H9 (cell line): ENCODE results near the gene PIEZO2. TPM values are rescaled to one million over a fixed set of nuclear protein-coding genes. Genes with fewer than 3 reads are reported as not detected.

Experiments used
- DNase-seq: peaks from one replicate; pipeline ENCODE4 v3.0.0-alpha.2; 2017
- H2AFZ ChIP-seq: one replicate; pipeline ENCODE4 v1.6.1; 2013; ENCODE audit warnings: mild to moderate bottlenecking, low read length, control low read depth, moderate library complexity
- H2AK5ac ChIP-seq: 2 replicates; pipeline ENCODE4 v1.6.1; 2013; ENCODE audit warnings: low read length, control low read depth, mixed read lengths; ENCODE audit not compliant: insufficient read length
- H2BK120ac ChIP-seq: one replicate; pipeline ENCODE4 v1.6.1; 2013; ENCODE audit warnings: low read depth, mild to moderate bottlenecking, low read length, control low read depth, inconsistent platforms; ENCODE audit not compliant: poor library complexity, severe bottlenecking
- H2BK12ac ChIP-seq: 2 replicates; pipeline ENCODE4 v1.6.1; 2013; ENCODE audit warnings: low read length, control low read depth, mixed read lengths, low read depth; ENCODE audit not compliant: insufficient read length
- H2BK15ac ChIP-seq: 2 replicates; pipeline ENCODE4 v1.6.1; 2013; ENCODE audit warnings: low read depth, low read length, control low read depth
- H2BK20ac ChIP-seq: one replicate; pipeline ENCODE4 v1.6.1; 2013; ENCODE audit warnings: low read depth, mild to moderate bottlenecking, low read length, control low read depth, inconsistent platforms; ENCODE audit not compliant: poor library complexity, severe bottlenecking
- H2BK5ac ChIP-seq: 2 replicates; pipeline ENCODE4 v1.6.1; 2013; ENCODE audit warnings: low read length, control low read depth, mixed read lengths; ENCODE audit not compliant: insufficient read length
- H3K14ac ChIP-seq: 2 replicates; pipeline ENCODE4 v1.6.1; 2013; ENCODE audit warnings: low read length, control low read depth; ENCODE audit not compliant: insufficient read depth
- H3K18ac ChIP-seq: 2 replicates; pipeline ENCODE4 v1.6.1; 2013; ENCODE audit warnings: low read depth, mild to moderate bottlenecking, mixed read lengths, low read length, control low read depth; ENCODE audit not compliant: insufficient read length
- H3K23ac ChIP-seq: 2 replicates; pipeline ENCODE4 v1.6.1; 2013; ENCODE audit warnings: low read length, control low read depth, mixed read lengths, low read depth; ENCODE audit not compliant: insufficient read length
- H3K23me2 ChIP-seq: 2 replicates; pipeline ENCODE4 v1.6.1; 2013; ENCODE audit warnings: low read depth, mild to moderate bottlenecking, mixed read lengths, low read length, control low read depth; ENCODE audit not compliant: insufficient read length, poor library complexity, severe bottlenecking
- H3K27ac ChIP-seq: 2 replicates; pipeline ENCODE4 v1.5.1; 2013; ENCODE audit warnings: low read length, control low read depth, mixed read lengths, low read depth; ENCODE audit not compliant: insufficient read length
- H3K27me3 ChIP-seq: 2 replicates; pipeline ENCODE4 v1.6.1; 2013; ENCODE audit warnings: low read length, control low read depth, inconsistent platforms; ENCODE audit not compliant: insufficient read depth
- H3K4ac ChIP-seq: 2 replicates; pipeline ENCODE4 v1.6.1; 2013; ENCODE audit warnings: low read depth, mild to moderate bottlenecking, control low read depth, inconsistent platforms, low read length, moderate library complexity
- H3K4me1 ChIP-seq: 2 replicates; pipeline ENCODE4 v1.6.1; 2013; ENCODE audit warnings: low read length, control low read depth, inconsistent platforms; ENCODE audit not compliant: insufficient read depth
- H3K4me2 ChIP-seq: 2 replicates; pipeline ENCODE4 v1.6.1; 2013; ENCODE audit warnings: low read length, control low read depth, mixed read lengths; ENCODE audit not compliant: insufficient read length, insufficient read depth
- H3K56ac ChIP-seq: 2 replicates; pipeline ENCODE4 v1.6.1; 2013; ENCODE audit warnings: low read depth, mild to moderate bottlenecking, mixed read lengths, low read length, control low read depth; ENCODE audit not compliant: insufficient read length
- H3K79me1 ChIP-seq: 2 replicates; pipeline ENCODE4 v1.6.1; 2013; ENCODE audit warnings: low read depth, mild to moderate bottlenecking, moderate library complexity, low read length, control low read depth, inconsistent platforms; ENCODE audit not compliant: insufficient read depth, poor library complexity, severe bottlenecking
- H3K79me2 ChIP-seq: 2 replicates; pipeline ENCODE4 v1.6.1; 2013; ENCODE audit warnings: low read length, control low read depth, inconsistent platforms; ENCODE audit not compliant: insufficient read depth
- H3K9ac ChIP-seq: 2 replicates; pipeline ENCODE4 v1.6.1; 2013; ENCODE audit warnings: low read length, control low read depth, mixed read lengths; ENCODE audit not compliant: insufficient read length; ENCODE audit errors: extremely low read depth
- H3K9me3 ChIP-seq: one replicate; pipeline ENCODE4 v1.6.1; 2013; ENCODE audit warnings: low read depth, low read length, inconsistent platforms; ENCODE audit not compliant: control insufficient read depth
- H3T11ph ChIP-seq: one replicate; pipeline ENCODE4 v1.6.1; 2013; ENCODE audit warnings: mild to moderate bottlenecking, low read length, control low read depth, inconsistent platforms
- H4K20me1 ChIP-seq: one replicate; pipeline ENCODE4 v1.6.1; 2013; ENCODE audit not compliant: control insufficient read depth, insufficient read length, insufficient read depth
- H4K5ac ChIP-seq: 2 replicates; pipeline ENCODE4 v1.6.1; 2013; ENCODE audit warnings: low read depth, mild to moderate bottlenecking, mixed read lengths, low read length, control low read depth; ENCODE audit not compliant: insufficient read length
- H4K8ac ChIP-seq: replicated peaks from 2 replicates; pipeline ENCODE4 v1.6.1; 2013; ENCODE audit warnings: low read length, control low read depth, mixed read lengths, low read depth; ENCODE audit not compliant: insufficient read length
- H4K91ac ChIP-seq: 2 replicates; pipeline ENCODE4 v1.6.1; 2013; ENCODE audit warnings: low read depth, mild to moderate bottlenecking, moderate library complexity, mixed read lengths, low read length, control low read depth; ENCODE audit not compliant: insufficient read length
- H3K27ac Mint-ChIP-seq, 3 experiments: 2 replicates in 2 of 3; 3 replicates in 1 of 3; pipeline ENCODE4 v1.8.0; 2020 to 2021; ENCODE audit warnings: mixed read lengths in 3 of 3, mild to moderate bottlenecking in 1 of 3, moderate library complexity in 1 of 3
- H3K27me3 Mint-ChIP-seq: 2 replicates; pipeline ENCODE4 v1.8.0; 2021; ENCODE audit warnings: low read depth, mild to moderate bottlenecking, moderate library complexity, mixed read lengths
- H3K36me3 Mint-ChIP-seq, 3 experiments: 2 replicates in 2 of 3; 3 replicates in 1 of 3; pipeline ENCODE4 v1.8.0; 2020 to 2021; ENCODE audit warnings: low read depth in 3 of 3, mixed read lengths in 3 of 3; ENCODE audit not compliant: insufficient read depth in 1 of 3
- H3K4me1 Mint-ChIP-seq, 2 experiments: 2 replicates each; pipeline ENCODE4 v1.8.0; 2020; ENCODE audit warnings: mixed read lengths in 2 of 2
- H3K4me3 Mint-ChIP-seq, 2 experiments: 2 replicates in 1 of 2; 3 replicates in 1 of 2; pipeline ENCODE4 v1.8.0; 2020 to 2021; ENCODE audit warnings: mild to moderate bottlenecking in 2 of 2, mixed read lengths in 2 of 2, moderate library complexity in 1 of 2
- H3K9me3 Mint-ChIP-seq, 2 experiments: 2 replicates in 1 of 2; 3 replicates in 1 of 2; pipeline ENCODE4 v1.8.0; 2020; ENCODE audit warnings: mild to moderate bottlenecking in 2 of 2, mixed read lengths in 2 of 2, moderate library complexity in 1 of 2
- CTCF ChIP-seq: fragments of 200-600 bp; sonication (generic); conservative IDR thresholded peaks from 3 replicates; pipeline ENCODE4 v1.8.0; 2021; ENCODE audit warnings: antibody characterized with exemption, mild to moderate bottlenecking
- WGBS: extraction: QIAGEN DNeasy Blood & Tissue Kit; methylation state at CpG from one replicate; pipeline ENCODE4 v1.1.7; 2013; ENCODE audit warnings: missing lambda C conversion rate, low lambda C conversion rate, mixed read lengths; ENCODE audit not compliant: insufficient read length; ENCODE audit errors: extremely low coverage; 5-methylcytosine and 5-hydroxymethylcytosine counted together
- total RNA-seq: library from RNA; stranded (reverse); gene quantifications from 2 replicates; pipeline ENCODE4 v1.2.1, GENCODE V29; 2021

The PIEZO2 gene
- total RNA-seq, 1 experiment from 2014 or later: 3.9 TPM

DNA sequence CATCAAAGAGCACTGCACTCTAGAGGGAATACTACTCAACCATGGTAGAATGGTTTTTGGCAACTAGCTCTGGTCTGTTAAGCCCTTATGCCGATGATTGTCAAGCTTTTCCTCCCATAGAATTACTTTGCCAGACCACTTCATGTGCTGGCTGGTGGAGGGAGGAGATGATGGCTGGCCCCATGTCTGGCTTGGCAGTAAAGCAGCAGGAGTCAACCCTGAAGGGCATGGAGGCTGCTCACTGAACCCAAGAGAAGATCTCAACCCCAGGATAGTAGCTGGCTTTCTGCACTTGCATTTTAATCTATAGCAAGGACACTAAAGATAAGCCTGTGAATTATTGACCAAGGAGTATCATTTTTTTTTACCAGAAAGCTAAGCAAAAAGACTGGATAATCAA, 309.9 kb downstream of the PIEZO2 start:
- H3K79me2 ChIP-seq: no peaks in the 10 kb centered on the region
- no peaks in the 10 kb centered on the region for H4K20me1 ChIP-seq
- Mint-ChIP-seq H3K9me3 (no peaks in the 10 kb centered on the region), H3K36me3 (peaks cover 0 to 3% (median 2%) of the 10 kb centered on the region in 3 experiments; a peak in 2 of 7 replicates), H3K4me1 (peaks cover 2% of the 10 kb centered on the region in 2 experiments; a peak in 1 of 4 replicates), H3K27ac (no peak overlapping the region), H3K4me3 (no peak overlapping the region), H3K27me3 (no peaks in the 10 kb centered on the region)
- no peak overlapping the region for H2BK20ac ChIP-seq
- H3K56ac ChIP-seq: no peak overlapping the region
- H4K8ac ChIP-seq: no peak overlapping the region
- no peak overlapping the region for H3K4me2 ChIP-seq
- no peak overlapping the region for H2BK15ac ChIP-seq
- no CpG with 5 or more reads among the region's 1 CpG for WGBS
- no peaks in the 10 kb centered on the region for H3K79me1 ChIP-seq
- H4K91ac ChIP-seq: no peak overlapping the region
- no peak overlapping the region for H2BK5ac ChIP-seq
- H3K9me3 ChIP-seq: no peaks in the 10 kb centered on the region
- H3K23me2 ChIP-seq: no peaks in the 10 kb centered on the region
- no peak overlapping the region for H3K27ac ChIP-seq
- no peak overlapping the region for H2AK5ac ChIP-seq
- H3K9ac ChIP-seq: no peak overlapping the region
- H3K27me3 ChIP-seq: no peaks in the 10 kb centered on the region
- H3K4me1 ChIP-seq: no peaks in the 10 kb centered on the region
- no peak overlapping the region for H2BK12ac ChIP-seq
- no peak overlapping the region for H3K23ac ChIP-seq
- H2BK120ac ChIP-seq: no peak overlapping the region
- no peak overlapping the region for H3T11ph ChIP-seq
- no peak overlapping the region for H3K18ac ChIP-seq
- DNase-seq: no peak
- H2AFZ ChIP-seq: no peak overlapping the region
- no peak overlapping the region for H3K4ac ChIP-seq
- H4K5ac ChIP-seq: no peak overlapping the region
- no peak overlapping the region for H3K14ac ChIP-seq
- no peak for TF ChIP-seq CTCF
